Measurements from ENCODE around the gene ST8SIA2.
"Not testable (repeated sequence)": the region's sequence is repeated elsewhere in the genome, so short reads cannot be mapped to it uniquely, and the experiment has no call there.

ST8SIA2 gene

GRCh38 chr15:92444631-92445030 lies 51.0 kb downstream of the ST8SIA2 start:
- DNase-seq = no peak

DNA sequence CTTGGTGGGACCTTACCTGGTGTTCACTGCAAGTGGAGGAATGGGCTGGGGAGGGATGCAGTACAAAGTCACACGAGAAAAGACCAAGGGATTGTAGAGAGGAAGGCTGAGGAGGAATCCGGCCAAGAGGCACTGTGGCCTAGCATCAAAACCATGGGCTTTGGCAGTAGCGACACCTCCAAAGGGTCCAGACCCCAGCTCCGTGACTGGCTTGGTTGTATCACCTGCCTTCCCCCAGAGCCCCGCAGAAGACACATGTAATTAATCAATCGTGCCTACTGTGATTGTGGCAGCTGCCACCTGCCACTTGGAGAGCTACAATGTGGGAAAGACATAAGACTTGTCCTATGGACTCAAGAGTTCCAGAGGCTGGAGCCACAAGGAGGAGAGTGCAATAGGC lies 54.7 kb downstream of the ST8SIA2 start:
- no peak for DNase-seq

DNA sequence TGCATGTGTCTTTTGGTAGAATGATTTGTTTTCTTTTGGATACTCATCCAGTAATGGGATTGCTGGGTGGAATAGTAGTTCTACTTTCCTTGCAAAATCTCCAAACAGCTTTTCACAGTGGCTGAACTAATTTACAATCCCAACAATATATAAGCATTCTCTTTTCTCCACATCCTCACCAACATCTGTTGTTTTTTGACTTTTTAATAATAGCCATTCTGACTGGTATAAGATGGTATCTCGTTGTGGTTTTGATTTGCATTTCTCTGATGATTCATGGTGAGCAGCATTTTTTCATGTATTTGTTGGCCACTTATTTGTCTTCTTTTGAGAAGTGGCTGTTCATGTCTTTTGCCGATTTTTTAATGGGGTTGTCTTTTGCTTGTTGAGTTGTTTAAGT lies 55.8 kb downstream of the ST8SIA2 start:
- no peak for DNase-seq

- no peak for DNase-seq
Measured at GRCh38 chr15:92451225-92451825, 57.6 kb downstream of the ST8SIA2 start.

- DNase-seq = no peak
Measured at GRCh38 chr15:92452143-92452542, 58.5 kb downstream of the ST8SIA2 start.

GRCh38 chr15:92453607-92454006 lies 59.9 kb downstream of the ST8SIA2 start:
- no peak for DNase-seq

- DNase-seq = no peak
Measured at GRCh38 chr15:92454555-92455105, 60.9 kb downstream of the ST8SIA2 start.

GRCh38 chr15:92455271-92455670 lies 61.6 kb downstream of the ST8SIA2 start:
- DNase-seq = no peak

- DNase-seq = no peak
Measured at GRCh38 chr15:92457471-92458041, 63.9 kb downstream of the ST8SIA2 start.

DNA sequence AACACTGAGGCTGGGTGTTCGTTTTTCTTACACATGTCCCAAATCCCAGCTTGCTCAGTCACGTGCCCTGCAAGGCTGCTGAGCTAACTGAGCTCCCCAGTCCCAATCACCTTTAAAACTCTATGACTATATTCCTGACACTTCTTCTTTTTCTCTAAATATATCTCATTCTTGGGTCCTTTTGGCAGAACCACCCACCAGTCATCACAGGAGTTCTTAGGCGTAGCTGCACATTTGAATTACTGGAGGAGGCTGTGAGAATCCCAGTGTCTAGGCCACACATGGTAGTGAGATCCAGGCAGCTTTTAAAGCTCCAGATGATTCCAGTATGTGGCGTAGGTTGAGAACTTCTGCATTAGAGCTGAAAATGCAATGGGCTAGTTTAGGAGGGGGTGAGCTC lies 66.3 kb downstream of the ST8SIA2 start:
- no peak for DNase-seq

DNA sequence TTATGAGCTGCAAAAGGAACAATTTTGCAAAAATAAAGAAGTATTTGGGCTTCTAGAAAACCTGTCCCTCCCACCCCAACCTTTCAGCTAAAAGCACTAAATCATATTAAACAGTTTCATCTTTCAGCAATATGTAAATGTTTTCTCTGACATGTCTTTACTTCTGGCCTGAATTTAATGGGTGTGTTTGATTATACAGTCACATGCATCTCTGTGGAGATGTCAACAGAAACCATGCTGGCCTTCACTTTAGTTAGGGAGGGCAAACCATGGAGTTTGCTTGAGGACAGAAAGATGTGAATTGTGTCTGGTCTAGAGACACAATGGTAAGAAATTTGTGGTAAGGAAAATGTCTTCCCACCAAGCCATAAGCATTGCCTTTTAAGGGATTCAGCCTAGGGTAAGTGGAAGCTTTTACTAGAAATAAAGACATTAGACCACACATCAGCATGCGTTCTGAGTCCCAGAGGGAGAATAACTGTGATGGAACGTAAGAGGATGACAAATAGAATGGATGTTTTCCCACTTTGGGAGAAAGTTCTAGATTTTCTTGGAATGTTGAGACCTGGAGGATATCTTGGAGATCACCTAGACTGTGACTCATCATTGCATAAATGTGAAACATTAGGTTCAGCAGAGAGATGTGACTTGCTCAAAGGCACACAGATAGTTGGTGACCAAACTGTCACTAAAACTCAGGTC lies 68.9 kb downstream of the ST8SIA2 start:
- DNase-seq = no peak

- no peak for DNase-seq
Measured at GRCh38 chr15:92463352-92463751, 69.7 kb downstream of the ST8SIA2 start.

- no peak for DNase-seq
Measured at GRCh38 chr15:92463826-92464225, 70.1 kb downstream of the ST8SIA2 start.

- no peak for DNase-seq
Measured at GRCh38 chr15:92466834-92467233, 73.2 kb downstream of the ST8SIA2 start.

- no peak for DNase-seq
Measured at GRCh38 chr15:92467245-92467644, 73.6 kb downstream of the ST8SIA2 start.

DNA sequence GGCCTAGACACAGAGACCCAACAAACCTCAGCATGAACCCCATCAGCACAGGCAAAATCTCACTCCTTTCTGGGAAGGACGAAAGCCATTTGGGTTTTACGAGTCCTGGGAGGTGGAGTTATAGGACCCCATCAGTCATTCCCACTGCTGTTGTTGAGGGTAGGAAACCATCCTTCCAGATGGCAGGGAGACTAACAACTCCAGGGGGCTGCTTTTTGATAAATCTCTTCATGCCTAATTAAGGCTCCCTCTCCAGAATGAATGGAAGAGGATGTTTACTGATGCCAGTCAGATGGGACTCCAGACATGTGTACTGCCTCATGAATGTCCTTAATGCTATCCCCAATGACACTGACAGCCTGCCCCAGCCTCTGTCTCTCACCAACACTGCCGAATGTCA lies 75.3 kb downstream of the ST8SIA2 start:
- DNase-seq = no peak

DNA sequence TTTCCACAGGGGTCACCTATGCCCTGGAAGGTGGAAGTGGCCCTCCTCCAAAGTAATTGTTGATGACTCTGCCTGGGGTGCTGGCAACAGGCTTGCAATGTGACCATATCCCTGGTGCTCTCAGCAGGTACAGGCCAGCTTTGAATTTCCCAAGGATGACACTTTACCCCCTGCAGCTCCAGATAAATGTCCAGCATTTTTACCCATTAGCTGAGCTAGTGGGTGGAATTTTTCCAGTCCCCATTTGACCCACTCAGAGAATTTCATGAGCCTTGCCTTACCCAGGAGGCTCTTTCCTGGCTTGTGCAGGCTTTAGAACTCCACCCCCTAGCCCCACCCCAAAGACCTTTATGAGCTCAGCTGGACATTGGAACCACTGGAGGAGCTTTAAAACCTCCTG lies 77.6 kb downstream of the ST8SIA2 start:
- no peak for DNase-seq

GRCh38 chr15:92473756-92474155 lies 80.1 kb downstream of the ST8SIA2 start:
- DNase-seq = no peak

- not testable (repeated sequence) for DNase-seq
Measured at GRCh38 chr15:92479730-92480129, 86.0 kb downstream of the ST8SIA2 start.

- DNase-seq = no peak
Measured at GRCh38 chr15:92480361-92480760, 86.7 kb downstream of the ST8SIA2 start.

DNA sequence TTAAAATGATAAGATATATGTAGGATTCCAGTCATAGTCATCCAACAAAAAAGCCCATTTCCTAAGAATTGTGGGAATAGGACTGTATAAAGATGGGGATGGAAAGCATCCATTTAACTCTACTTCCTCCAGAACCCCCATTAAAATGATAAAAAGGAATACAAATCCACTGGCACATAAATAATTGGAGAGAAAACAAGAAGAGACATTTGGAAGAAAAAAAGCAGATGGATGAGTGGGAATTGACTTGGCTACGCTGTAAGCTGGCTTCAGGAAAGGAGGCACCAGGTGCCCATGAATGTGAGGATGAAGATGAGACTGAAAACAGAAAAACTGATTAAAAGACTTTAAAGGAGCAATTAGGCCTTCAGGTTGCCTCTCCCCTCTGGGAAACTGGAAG lies 91.8 kb downstream of the ST8SIA2 start:
- no peak for DNase-seq

DNA sequence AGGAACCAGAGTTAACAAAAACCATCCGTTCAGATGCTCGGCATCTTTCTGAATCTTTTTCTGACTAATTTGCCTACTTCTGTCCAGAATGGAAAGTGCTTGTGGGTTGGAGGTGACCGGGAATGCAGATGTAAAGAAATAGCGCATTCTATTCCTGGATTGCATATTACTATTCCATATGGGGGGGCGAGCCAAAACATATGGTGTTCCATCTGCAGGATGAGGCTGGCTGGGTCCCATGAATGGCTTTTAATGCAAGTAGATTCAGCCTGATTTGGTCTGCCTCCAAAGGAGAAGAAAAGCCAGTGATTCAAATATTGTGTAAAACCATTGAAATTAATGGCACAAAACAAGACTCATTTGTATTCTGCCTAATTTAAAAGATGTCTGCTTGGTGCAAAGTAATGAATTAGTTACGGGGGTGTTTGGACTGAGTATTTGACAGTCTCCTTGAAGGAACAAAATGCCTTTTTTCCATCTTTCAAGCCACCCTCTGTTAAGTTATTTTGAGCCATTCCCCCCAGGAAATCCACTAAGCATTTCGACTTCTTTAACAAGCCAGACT lies 99.0 kb downstream of the ST8SIA2 start:
- DNase-seq = no peak

GRCh38 chr15:92494806-92495336 lies 101.2 kb downstream of the ST8SIA2 start:
- DNase-seq = no peak

DNA sequence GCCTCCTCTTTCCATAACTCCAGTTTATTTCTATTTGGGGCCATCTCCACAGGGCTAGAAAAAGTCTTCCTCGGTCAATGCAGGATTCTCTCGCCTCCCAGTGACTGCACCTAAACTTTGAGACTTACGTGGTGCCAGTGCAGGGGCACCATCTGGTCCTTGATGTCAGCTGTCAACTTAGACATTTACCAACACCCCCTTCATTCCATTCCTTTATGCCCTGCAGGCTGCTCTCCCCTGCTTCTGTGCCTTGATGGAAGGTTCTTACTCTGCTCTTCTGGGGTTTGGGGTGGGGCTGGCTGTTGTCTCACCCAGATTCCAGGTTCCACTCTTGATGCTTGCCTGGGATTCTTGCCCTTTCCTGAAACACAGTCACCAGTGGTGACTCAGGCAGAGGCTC lies 101.8 kb downstream of the ST8SIA2 start:
- DNase-seq = no peak
